ENCODE results near the gene WAPL.

- TF ChIP-seq POLR2A (IDR thresholded peaks at IDR 0.05): no peak
- TF ChIP-seq CTCF (IDR thresholded peaks at IDR 0.05): no peak
Measured at GRCh38 chr10:86437447-86437846, 84.1 kb downstream of the WAPL start.

All from breast epithelium (tissue), 3 donors.